GM12875 (cell line): Measurements from ENCODE around the gene TOGARAM1.

Experiments
- H3K4me3 ChIP-seq: one replicate; pipeline ENCODE4 v1.5.1; 2011; ENCODE audit warnings: low read depth, low read length, control low read depth
- CTCF ChIP-seq: IDR thresholded peaks from 2 replicates; pipeline ENCODE4 v1.5.1; 2011; ENCODE audit warnings: low read depth, mild to moderate bottlenecking, control low read depth, inconsistent platforms, low read length, moderate library complexity, borderline replicate concordance; ENCODE audit not compliant: insufficient read depth

The TOGARAM1 gene

GRCh38 chr14:44961554-44962333, at the start of gene TOGARAM1, which contains the start of gene KLHL28:
Gene TOGARAM1, plus strand, starts transcription at chr14:44962190. Its CDS starts 232 bp downstream, at chr14:44962422.
Gene KLHL28, minus strand, starts transcription at chr14:44961947. Its CDS starts 16,019 bp downstream, at chr14:44945928.
- no peak for TF ChIP-seq CTCF
- H3K4me3 ChIP-seq = peak within 1 kb of the TSS; percentile 84

- H3K4me3 ChIP-seq = no peak overlapping the region
- no peak for TF ChIP-seq CTCF
Observed at GRCh38 chr14:44914849-44915248, 47.1 kb upstream of the TOGARAM1 start.

- no peak overlapping the region for H3K4me3 ChIP-seq
- TF ChIP-seq CTCF = no peak
Observed at GRCh38 chr14:44928793-44929192, 33.2 kb upstream of the TOGARAM1 start.

GRCh38 chr14:44935155-44935554, 26.8 kb upstream of the TOGARAM1 start:
- no peak overlapping the region for H3K4me3 ChIP-seq
- no peak for TF ChIP-seq CTCF

- H3K4me3 ChIP-seq = no peak overlapping the region
- no peak for TF ChIP-seq CTCF
Observed at GRCh38 chr14:44937547-44937946, 24.4 kb upstream of the TOGARAM1 start.

GRCh38 chr14:44940211-44940610, 21.8 kb upstream of the TOGARAM1 start:
- no peak overlapping the region for H3K4me3 ChIP-seq
- no peak for TF ChIP-seq CTCF

- TF ChIP-seq CTCF = no peak
- no peak overlapping the region for H3K4me3 ChIP-seq
Observed at GRCh38 chr14:44940944-44941343, 21.0 kb upstream of the TOGARAM1 start.
